Measurements from ENCODE around the gene KRABD2.
"Not testable (repeated sequence)": the region's sequence is repeated elsewhere in the genome, so short reads cannot be mapped to it uniquely, and the experiment has no call there.

Gene KRABD2

DNA sequence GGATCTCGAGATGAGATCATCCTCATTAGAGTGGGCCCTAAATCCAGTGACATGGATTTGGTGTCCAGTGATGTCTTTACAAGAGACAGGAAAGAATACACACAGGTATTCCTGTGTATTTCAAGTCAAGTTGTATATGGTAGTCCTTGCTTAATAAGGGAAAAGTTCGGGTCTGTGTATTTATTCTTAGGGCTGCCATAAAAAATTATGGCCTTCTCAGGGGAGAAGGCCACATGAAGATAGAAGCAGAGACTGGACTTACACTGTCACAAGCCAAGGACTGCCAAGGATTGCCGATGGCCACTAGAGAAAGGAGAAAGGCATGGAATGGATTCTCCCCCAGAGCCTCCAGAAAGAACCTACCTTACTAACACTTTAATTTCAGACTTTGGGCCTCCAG lies 8.3 kb downstream of the KRABD2 start:
- DNase-seq (no peak), ATAC-seq (ENCODE audit: low read depth in 2 of 2) (no peak)
- H3K9me3 Mint-ChIP-seq, result no peaks in the 10 kb centered on the region
- no peak overlapping the region for H3K4me3 Mint-ChIP-seq
- no peaks in the 10 kb centered on the region for H3K27me3 Mint-ChIP-seq
- no peak overlapping the region for H3K27ac Mint-ChIP-seq
- H3K36me3 Mint-ChIP-seq, result peaks cover 0 to 8% of the 10 kb centered on the region in 2 donors
- peaks cover 8 to 27% (median 17%) of the 10 kb centered on the region in 3 donors for H3K4me1 Mint-ChIP-seq

DNA sequence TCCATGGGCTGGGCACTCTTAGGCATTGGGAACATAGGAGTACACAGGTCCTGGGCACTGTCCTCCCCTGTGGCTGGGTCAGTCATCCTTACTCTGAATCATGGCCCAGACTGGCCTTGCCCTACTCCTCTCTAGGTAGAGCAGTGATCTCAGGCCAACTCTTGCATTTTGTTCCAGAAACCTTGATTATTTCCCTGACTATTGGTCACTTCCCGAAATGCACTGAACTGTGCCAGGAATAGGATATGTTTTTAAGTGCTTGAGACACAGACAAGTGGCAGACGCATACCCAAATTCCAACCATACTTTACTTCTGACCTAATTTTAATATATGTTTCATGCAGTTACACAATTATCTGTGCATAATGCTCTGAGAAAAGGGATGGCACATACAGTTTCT lies 10.3 kb downstream of the KRABD2 start:
- Mint-ChIP-seq H3K9me3 (no peaks in the 10 kb centered on the region), H3K36me3 (peaks cover 0 to 8% of the 10 kb centered on the region in 2 donors), H3K27me3 (no peaks in the 10 kb centered on the region), H3K4me1 (peaks cover 8 to 19% (median 17%) of the 10 kb centered on the region in 3 donors), H3K27ac (no peak overlapping the region), H3K4me3 (no peak overlapping the region)
- DNase-seq (no peak), ATAC-seq (ENCODE audit: low read depth in 2 of 2) (no peak)

DNA sequence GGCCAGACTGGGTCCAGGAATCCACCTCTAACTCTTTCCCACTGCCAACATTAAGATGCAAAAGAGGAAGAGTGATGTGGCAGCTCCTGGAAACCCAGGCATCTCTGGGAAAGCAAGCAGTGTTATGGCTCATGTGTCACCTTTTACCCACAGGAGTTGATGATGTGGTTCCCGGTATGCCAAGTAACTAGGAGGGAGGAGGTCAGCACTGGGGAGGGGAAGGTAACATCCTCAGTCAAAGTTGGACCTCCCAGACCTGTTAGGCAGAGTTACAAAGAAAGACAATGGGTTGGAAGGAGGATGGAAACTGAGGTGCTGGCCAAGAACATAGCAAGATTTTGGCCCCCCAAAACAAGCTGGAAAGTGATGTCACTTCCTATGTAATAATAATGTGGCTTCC lies 11.4 kb downstream of the KRABD2 start:
- Mint-ChIP-seq H3K4me3 (no peak overlapping the region), H3K9me3 (no peaks in the 10 kb centered on the region)

DNA sequence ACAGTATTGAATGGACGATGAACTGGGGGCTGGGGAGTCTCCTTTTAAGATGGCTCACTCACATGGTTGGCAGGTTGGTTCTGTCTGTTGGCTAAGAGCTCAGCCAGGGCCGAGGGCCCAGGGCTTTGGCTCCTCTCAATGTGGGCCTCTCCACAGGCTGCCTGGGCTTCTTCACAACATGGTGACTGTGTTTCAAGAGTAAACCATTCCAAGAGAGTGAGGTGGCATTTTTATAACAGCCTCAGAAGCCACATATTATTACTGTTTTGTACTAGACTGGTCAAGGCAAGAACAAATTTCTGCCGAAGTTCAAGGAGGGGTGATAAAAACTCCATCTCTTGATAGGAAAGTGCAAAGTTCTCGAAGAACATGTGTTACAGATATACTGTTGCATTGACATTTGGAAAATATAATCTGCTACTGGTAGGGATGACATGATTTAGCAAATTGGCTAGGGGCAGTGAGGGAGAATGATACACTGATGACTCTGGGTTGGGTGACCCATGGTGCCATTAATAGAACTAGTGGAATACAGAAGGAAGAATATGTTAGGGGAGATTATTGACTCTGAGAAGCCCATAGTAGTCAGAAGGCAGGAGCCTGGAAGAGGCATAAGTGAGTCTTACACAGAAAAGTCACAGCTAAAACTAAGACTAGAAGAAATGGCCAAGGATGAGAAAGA lies 13.7 kb downstream of the KRABD2 start:
- DNase-seq (no peak), ATAC-seq (ENCODE audit: low read depth in 2 of 2) (no peak)
- Mint-ChIP-seq H3K9me3 (no peaks in the 10 kb centered on the region), H3K4me1 (peaks cover 0 to 8% (median 6%) of the 10 kb centered on the region in 3 donors), H3K4me3 (no peak overlapping the region), H3K27me3 (no peaks in the 10 kb centered on the region), H3K36me3 (no peaks in the 10 kb centered on the region), H3K27ac (no peak overlapping the region)

More for the DNA sequence above, 11.4 kb downstream of the KRABD2 start:
- DNase-seq (no peak), ATAC-seq (ENCODE audit: low read depth in 2 of 2) (no peak)
- Mint-ChIP-seq H3K27ac (no peak overlapping the region), H3K27me3 (no peaks in the 10 kb centered on the region), H3K36me3 (peaks cover 0 to 8% of the 10 kb centered on the region in 2 donors), H3K4me1 (peaks cover 6 to 14% (median 13%) of the 10 kb centered on the region in 3 donors)

DNA sequence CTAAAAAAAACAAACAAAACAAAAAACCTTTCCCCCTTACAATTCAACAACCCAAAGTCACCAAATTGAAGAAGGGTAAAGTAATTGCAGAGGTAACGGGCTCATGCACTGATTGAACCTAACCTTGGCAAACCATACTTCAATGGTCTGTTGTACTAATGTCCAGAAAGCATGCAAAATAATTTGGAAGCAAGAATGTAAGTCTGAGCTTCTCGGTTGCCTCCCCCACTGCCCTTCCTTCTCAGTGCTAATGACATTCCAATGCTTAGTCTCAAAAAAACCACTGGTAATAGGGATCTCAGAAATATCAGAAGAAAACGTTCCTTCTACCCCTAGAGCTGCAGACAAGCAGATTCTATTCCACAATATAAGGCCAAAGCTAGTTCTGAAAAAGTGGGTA lies 15.8 kb downstream of the KRABD2 start:
- ATAC-seq (ENCODE audit: low read depth in 2 of 2), result no peak
- no peaks in the 10 kb centered on the region for H3K9me3 Mint-ChIP-seq
- H3K27me3 Mint-ChIP-seq, result no peaks in the 10 kb centered on the region
- peaks cover 0 to 8% (median 0%) of the 10 kb centered on the region in 3 donors for H3K4me1 Mint-ChIP-seq
- H3K27ac Mint-ChIP-seq, result peak overlapping the region in 1 of 6 donors; percentile 41
- no peak for DNase-seq
- no peak overlapping the region for H3K4me3 Mint-ChIP-seq
- H3K36me3 Mint-ChIP-seq, result no peaks in the 10 kb centered on the region

DNA sequence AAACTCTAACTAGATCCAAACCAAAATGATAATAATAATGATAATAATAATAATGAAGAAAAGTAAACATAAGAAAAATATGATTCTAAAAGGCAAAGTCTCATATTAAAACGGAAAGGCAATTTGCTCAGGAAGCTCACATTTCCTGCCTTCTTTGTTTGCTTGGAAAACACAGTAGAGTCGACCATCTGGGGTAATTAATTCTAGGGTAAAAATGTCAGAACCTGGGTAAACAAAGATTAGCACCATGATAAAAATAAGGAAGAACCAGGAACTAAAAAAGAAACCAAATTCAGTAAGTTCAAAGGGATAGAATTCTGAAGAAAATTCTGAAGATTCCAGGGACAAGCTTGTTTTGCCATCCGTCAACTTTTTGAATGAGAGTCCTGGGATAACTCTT lies 16.2 kb downstream of the KRABD2 start:
- Mint-ChIP-seq H3K36me3 (no peaks in the 10 kb centered on the region), H3K27ac (no peak overlapping the region), H3K9me3 (no peaks in the 10 kb centered on the region), H3K4me3 (no peak overlapping the region), H3K27me3 (no peaks in the 10 kb centered on the region), H3K4me1 (peaks cover 0 to 8% (median 0%) of the 10 kb centered on the region in 3 donors)
- DNase-seq, result no peak
- no peak for ATAC-seq (ENCODE audit: low read depth in 2 of 2)

DNA sequence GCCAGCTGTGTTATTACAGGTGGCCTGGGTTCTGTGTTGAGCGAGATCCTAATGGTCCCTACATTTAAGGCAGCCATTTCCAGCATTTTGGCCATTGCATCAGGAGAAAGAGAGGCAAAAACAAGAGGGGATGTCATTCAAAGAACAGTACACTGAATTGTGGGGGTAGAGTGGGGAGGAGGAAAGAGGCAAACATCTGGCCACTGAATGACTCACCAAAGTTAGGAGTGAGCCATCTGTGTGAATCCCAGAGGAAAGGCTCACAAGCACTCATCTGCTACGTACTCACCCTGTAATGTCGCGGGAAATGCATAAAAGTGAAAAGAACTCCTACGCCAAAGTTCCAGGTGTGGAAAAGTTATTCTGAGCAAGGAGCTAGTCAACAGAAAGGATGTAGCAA lies 16.7 kb downstream of the KRABD2 start:
- Mint-ChIP-seq H3K9me3 (no peaks in the 10 kb centered on the region), H3K4me3 (no peak overlapping the region), H3K27me3 (no peaks in the 10 kb centered on the region), H3K4me1 (peaks cover 0 to 8% (median 0%) of the 10 kb centered on the region in 3 donors), H3K36me3 (no peaks in the 10 kb centered on the region), H3K27ac (peak overlapping the region in 2 of 6 donors; percentile 24 to 48)
- DNase-seq (no peak), ATAC-seq (ENCODE audit: low read depth in 2 of 2) (no peak)

DNA sequence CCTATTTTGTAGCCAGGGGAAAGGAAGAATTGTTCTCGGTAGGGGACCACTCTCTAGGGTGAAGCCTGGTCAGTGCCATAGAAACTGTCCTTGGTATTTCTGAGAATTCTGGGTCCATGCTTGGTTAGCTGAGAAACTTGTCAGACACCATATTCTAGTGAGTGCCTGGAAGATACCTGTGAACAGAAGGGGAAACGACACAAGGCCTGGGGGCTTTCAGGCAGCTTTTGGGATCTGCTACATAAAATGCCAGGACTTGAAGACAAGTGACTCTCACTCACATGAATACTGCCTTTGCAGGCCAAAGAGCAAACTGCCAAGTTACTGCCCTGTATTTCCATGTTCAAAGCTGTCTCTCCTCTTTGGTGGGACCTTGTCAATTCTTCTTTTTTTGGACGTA lies 18.6 kb downstream of the KRABD2 start:
- Mint-ChIP-seq H3K27ac (peak overlapping the region in 1 of 6 donors; percentile 32), H3K4me1 (peaks cover 0 to 8% (median 0%) of the 10 kb centered on the region in 3 donors), H3K4me3 (no peak overlapping the region), H3K27me3 (no peaks in the 10 kb centered on the region), H3K9me3 (no peaks in the 10 kb centered on the region), H3K36me3 (no peaks in the 10 kb centered on the region)
- DNase-seq (no peak), ATAC-seq (ENCODE audit: low read depth in 2 of 2) (no peak)

DNA sequence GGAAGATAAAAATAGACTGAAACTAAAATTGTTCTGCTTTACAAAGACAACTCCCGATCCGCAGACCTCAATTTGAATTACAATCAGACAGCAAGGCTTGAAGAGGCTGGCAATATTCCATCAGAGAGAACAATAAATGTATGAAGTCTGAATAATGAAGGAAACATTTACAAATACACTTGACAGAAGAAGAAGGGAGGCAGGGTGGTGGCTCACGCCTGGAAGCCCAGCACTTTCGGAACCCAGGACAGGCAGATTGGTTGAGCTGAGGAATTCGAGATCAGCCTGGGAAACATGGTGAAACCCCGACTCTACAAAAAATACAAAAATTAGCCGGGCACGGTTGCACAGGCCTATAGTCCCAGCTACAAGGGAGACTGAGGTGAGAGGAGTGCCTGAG lies 22.3 kb downstream of the KRABD2 start:
- Mint-ChIP-seq H3K27ac (peak overlapping the region in 1 of 6 donors; percentile 71), H3K4me1 (peaks cover 0 to under 1% (median 0%) of the 10 kb centered on the region in 3 donors), H3K9me3 (no peaks in the 10 kb centered on the region), H3K4me3 (no peak overlapping the region), H3K36me3 (no peaks in the 10 kb centered on the region), H3K27me3 (peaks cover 5 to 13% (median 8%) of the 10 kb centered on the region in 3 donors)
- ATAC-seq (ENCODE audit: low read depth in 2 of 2), result no peak
- DNase-seq, result no peak

DNA sequence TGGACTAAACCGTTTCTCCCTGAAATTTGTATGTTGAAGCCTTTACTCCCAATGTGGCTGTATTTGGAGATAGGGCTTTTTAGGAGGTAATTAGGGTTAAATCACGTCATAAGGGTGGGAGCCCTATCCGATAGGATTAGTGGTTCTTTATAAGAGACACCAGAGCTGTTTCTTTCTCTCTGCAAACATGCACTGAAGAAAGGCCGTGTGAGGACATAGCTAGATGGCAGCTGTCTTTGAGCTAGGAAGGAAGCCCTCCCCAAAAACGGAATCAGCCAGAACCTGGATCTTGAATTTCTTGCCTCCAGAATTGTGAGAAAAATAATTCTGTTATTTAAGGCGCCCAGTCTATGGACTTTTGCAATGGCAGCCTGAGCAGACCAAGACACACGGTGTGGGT lies 22.8 kb downstream of the KRABD2 start:
- Mint-ChIP-seq H3K4me1 (no peaks in the 10 kb centered on the region), H3K27ac (no peak overlapping the region), H3K9me3 (no peaks in the 10 kb centered on the region), H3K36me3 (no peaks in the 10 kb centered on the region), H3K4me3 (no peak overlapping the region), H3K27me3 (peaks cover 5 to 13% (median 8%) of the 10 kb centered on the region in 3 donors)
- DNase-seq, result no peak
- no peak for ATAC-seq (ENCODE audit: low read depth in 2 of 2)

DNA sequence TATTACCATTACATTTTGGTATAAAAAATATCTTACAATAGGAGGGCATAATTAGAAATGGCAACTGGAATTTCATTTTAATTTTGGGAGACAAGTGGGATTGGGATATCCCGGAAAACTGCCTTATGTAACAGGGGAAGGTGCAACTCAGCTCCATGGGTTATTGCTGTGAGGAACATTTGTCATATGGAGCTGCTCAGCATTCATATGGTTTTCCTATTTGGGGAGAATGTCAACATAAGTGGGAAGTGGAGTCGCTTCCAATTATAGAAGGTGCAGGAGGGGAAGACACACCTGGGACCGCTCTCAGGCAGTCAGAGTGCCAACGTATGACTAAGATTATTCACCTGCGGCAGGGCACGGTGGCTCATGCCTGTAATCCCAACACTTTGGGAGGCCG lies 26.2 kb downstream of the KRABD2 start:
- peaks cover 0 to 3% (median 0%) of the 10 kb centered on the region in 3 donors for H3K4me1 Mint-ChIP-seq
- H3K36me3 Mint-ChIP-seq, result no peaks in the 10 kb centered on the region
- ATAC-seq (ENCODE audit: low read depth in 2 of 2) (no peak), DNase-seq (no peak)
- H3K9me3 Mint-ChIP-seq, result no peaks in the 10 kb centered on the region
- H3K27me3 Mint-ChIP-seq, result peaks cover 20 to 35% (median 22%) of the 10 kb centered on the region in 3 donors
- H3K27ac Mint-ChIP-seq, result no peak overlapping the region
- H3K4me3 Mint-ChIP-seq, result no peak overlapping the region

DNA sequence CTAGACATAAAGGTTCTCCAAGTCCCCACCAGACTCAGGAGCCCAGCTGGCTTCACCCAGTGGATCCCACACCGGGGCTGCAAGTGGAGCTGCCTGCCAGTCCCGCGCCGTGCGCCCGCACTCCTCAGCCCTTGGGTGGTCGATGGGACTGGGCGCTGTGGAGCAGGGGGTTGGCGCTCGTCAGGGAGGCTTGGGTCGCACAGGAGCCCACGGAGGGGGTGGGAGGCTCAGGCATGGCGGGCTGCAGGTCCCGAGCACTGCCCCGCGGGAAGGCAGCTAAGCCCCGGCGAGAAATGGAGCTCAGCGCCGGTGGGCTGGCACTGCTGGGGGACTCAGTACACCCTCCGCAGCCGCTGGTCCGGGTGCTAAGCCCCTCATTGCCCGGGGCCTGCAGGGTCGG lies 29.5 kb downstream of the KRABD2 start:
- peaks cover 26 to 43% (median 30%) of the 10 kb centered on the region in 3 donors for H3K27me3 Mint-ChIP-seq
- not testable (repeated sequence) for H3K4me1 Mint-ChIP-seq, H3K9me3 Mint-ChIP-seq

DNA sequence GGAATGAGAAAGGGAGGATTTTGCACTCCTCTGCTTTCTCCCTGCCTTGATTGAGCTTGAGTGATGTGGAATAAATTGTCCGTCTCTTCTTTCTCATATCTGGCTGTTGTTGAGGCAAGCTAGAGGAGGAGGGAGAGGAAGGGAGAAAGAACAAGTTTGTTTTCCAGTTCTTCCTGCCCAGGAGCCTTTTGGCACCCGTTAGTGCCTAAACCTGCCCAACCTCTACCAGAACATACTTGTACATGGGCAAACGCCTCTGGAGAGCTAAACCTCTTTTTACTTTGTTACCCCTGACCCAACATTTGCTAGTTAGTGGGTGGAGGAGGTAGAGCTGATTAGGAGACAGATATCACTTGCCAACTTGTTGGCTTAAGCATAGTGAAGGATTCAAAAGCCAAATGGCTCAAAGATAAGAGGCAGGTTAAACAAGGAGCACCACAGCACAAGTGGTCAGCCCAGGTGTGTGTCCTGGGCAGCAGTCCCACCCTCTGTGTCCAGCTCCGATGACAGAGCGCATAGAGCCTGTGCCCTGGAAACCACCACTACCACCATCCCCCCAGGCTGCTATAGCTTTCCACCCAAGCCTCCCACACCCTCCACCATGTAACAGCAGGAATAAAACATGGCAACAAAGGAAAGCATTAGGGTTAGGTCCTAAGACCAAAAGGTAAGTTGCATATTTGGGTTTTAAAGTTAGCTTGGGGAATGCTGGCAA lies 30.4 kb downstream of the KRABD2 start:
- no peak overlapping the region for H3K4me3 Mint-ChIP-seq
- DNase-seq, result no peak
- ATAC-seq (ENCODE audit: low read depth in 2 of 2), result no peak
- H3K27ac Mint-ChIP-seq, result peak overlapping the region in 1 of 6 donors; percentile 45
- no peaks in the 10 kb centered on the region for H3K36me3 Mint-ChIP-seq
- peaks cover 26 to 43% (median 30%) of the 10 kb centered on the region in 3 donors for H3K27me3 Mint-ChIP-seq
- peaks cover 0 to 3% (median 0%) of the 10 kb centered on the region in 3 donors for H3K4me1 Mint-ChIP-seq
- no peaks in the 10 kb centered on the region for H3K9me3 Mint-ChIP-seq

More for the DNA sequence above, 29.5 kb downstream of the KRABD2 start:
- peak overlapping the region in 1 of 8 donors; percentile 19 for H3K4me3 Mint-ChIP-seq
- not testable (repeated sequence) for DNase-seq; ATAC-seq (ENCODE audit: low read depth in 2 of 2); H3K36me3 Mint-ChIP-seq; H3K27ac Mint-ChIP-seq
